ENCODE results near the gene PSRC1.
A peak's percentile ranks its signal among the peaks of the same experiment; 100 is the strongest.

The PSRC1 gene

GRCh38 chr1:109272021-109272799 is 10.7 kb downstream of the PSRC1 start:
- DNase-seq (ENCODE audit: low read depth): no peak

- DNase-seq (ENCODE audit: low read depth): no peak
Measured at GRCh38 chr1:109271458-109271857, 11.5 kb downstream of the PSRC1 start.

DNA sequence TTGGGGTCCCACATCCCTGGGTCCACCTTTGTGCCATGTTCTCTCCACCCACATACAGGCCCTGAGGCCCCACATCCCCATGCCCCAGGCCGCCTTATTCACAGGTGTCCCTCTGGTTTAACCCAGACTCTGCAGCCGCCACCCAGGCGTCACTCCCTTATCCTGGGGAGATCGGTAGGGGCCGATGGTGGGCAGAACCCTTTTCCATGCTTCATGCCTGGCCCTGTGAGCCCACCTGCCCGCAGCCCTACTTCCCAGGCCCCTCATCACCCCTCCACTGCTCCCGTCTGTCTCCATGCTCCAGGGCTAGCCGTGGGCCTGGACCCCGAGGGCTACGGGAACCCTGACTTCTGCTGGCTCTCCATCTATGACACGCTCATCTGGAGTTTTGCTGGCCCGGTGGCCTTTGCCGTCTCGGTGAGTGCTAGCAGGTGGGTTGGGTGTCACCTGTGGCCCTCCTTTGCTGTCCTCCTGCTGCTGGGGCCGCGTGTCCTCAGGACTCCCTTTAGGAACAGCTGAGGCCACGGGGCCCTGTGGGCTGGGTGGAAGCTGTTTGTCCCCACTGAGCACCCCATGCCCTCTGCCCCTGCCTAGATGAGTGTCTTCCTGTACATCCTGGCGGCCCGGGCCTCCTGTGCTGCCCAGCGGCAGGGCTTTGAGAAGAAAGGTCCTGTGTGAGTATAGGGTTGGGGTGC is 12.2 kb downstream of the PSRC1 start:
- no peak for DNase-seq (ENCODE audit: low read depth)

DNA sequence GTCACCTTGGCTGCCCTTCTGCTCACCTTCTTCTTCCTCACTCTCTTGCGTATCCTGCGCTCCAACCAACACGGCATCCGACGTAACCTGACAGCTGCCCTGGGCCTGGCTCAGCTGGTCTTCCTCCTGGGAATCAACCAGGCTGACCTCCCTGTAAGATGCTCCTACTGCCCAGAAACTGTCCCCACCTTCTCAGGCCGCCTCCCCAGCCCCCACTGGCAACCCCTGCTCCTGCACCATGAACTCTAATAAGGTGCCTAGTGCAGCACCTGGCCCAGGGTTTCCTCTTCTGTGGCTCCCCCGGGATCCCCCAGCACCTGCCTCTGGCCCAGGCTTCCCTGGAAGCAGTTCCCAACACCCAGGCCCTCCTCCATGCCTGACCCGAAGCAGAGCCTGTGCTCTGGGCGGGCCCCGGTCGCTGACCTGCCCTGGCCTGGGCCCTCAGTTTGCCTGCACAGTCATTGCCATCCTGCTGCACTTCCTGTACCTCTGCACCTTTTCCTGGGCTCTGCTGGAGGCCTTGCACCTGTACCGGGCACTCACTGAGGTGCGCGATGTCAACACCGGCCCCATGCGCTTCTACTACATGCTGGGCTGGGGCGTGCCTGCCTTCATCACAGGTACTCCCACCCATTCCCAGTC is 12.8 kb downstream of the PSRC1 start:
- DNase-seq (ENCODE audit: low read depth): no peak

DNA sequence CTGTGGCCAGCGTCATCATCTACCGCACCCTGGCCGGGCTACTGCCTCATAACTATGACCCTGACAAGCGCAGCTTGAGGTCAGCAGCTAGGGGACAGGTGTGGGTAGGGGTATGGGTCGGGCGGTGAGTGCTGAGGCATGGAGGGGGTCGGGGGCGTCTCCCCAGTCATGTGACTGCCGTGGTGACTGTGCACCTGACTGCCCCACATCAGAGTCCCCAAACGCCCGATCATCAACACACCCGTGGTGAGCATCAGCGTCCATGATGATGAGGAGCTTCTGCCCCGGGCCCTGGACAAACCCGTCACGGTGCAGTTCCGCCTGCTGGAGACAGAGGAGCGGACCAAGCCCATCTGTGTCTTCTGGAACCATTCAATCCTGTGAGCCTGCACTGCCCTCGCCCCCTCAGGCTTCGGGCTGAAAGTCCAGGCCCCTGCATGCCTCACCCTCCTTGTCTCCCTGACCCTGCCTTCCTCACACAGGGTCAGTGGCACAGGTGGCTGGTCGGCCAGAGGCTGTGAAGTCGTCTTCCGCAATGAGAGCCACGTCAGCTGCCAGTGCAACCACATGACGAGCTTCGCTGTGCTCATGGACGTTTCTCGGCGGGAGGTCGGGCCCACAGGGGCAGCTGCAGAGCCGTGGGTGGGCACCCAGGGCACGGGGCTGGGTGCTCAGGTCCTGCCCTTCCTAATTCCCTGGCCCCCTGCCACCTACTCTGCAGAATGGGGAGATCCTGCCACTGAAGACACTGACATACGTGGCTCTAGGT is 13.5 kb downstream of the PSRC1 start:
- DNase-seq (ENCODE audit: low read depth): no peak

GRCh38 chr1:109268431-109269211 is 14.3 kb downstream of the PSRC1 start:
- DNase-seq (ENCODE audit: low read depth): no peak

DNA sequence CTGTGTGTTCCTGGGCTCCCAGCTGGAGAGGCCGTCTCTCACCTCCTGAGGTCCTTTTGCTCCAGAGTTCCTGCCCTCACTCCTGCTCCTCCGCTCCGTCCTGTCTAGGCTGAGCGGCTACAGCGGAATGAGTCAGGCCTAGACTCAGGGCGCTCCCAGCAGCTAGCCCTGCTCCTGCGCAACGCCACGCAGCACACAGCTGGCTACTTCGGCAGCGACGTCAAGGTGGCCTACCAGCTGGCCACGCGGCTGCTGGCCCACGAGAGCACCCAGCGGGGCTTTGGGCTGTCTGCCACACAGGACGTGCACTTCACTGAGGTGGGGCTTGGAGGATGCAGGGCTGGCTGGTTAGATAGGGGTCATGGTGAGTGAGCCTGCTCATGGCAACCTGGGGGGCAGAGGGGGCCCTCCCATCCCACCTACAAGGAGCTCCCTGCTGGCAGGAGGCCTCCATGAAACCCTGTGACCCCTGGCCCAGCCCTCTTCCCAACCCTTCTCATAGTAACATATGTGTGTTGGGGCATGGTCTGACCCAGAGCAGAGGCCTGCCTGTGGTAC is 15.1 kb downstream of the PSRC1 start:
- no peak for DNase-seq (ENCODE audit: low read depth)

GRCh38 chr1:109266965-109267364 is 16.0 kb downstream of the PSRC1 start:
- no peak for DNase-seq (ENCODE audit: low read depth)

- DNase-seq (ENCODE audit: low read depth): no peak
Measured at GRCh38 chr1:109265741-109266330, 17.1 kb downstream of the PSRC1 start.

DNA sequence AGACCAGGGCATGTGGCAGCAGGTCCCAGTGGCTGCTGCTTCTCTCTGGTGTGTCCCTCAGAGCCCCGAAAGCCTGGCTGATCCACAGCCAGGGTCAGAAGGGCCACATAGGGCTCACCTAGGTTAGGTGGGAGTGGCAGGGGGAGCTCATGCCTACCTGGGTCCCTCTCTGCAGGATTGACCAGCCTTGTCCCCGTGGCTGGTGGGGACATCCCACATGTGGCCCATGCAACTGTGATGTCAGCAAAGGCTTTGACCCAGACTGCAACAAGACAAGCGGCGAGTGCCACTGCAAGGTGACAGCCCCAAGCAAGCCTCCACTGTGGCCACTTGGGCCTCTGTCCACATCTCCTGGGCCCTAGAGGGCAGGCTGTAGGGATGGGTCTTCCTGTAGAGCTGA is 17.9 kb downstream of the PSRC1 start:
- DNase-seq (ENCODE audit: low read depth): no peak

GRCh38 chr1:109264379-109264755 is 18.6 kb downstream of the PSRC1 start:
- no peak for DNase-seq (ENCODE audit: low read depth)

GRCh38 chr1:109263597-109264378 is 19.2 kb downstream of the PSRC1 start:
- DNase-seq (ENCODE audit: low read depth): peak; percentile 64

- no peak for DNase-seq (ENCODE audit: low read depth)
Measured at GRCh38 chr1:109263234-109263596, 19.7 kb downstream of the PSRC1 start.

DNA sequence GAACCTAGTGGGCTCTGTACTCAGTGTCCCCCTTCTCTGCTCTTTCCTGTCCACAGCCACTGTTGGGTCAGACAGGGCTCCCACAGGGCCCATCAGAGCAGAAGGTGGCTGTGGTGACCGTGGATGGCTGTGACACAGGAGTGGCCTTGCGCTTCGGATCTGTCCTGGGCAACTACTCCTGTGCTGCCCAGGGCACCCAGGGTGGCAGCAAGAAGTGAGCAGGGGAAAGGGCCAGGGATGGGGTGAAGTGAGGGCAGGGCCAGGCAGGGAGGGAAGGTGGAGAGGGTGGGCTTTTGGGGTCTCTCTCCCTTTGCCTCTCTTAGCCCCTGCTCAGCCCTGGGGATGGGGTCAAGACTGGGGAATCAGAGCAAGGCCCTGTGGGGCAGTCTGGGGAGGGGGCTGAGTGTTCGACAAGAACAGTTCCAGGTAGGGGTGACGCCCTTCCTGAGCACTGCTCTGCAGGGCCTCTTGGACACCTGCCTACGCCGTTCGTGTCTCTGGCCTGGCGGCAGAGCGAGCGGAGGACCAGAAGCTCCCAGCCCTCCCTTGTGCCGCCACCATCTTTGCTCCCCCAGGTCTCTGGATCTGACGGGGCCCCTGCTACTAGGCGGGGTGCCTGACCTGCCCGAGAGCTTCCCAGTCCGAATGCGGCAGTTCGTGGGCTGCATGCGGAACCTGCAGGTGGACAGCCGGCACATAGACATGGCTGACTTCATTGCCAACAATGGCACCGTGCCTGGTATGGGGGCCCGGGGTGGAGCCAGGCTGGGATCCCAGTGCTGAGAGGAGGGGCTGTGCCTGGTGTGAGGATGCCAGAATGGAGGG is 20.5 kb downstream of the PSRC1 start:
- DNase-seq (ENCODE audit: low read depth): no peak

GRCh38 chr1:109261578-109261977 is 21.4 kb downstream of the PSRC1 start:
- DNase-seq (ENCODE audit: low read depth): no peak

- DNase-seq (ENCODE audit: low read depth): no peak
Measured at GRCh38 chr1:109261006-109261405, 21.9 kb downstream of the PSRC1 start.

GRCh38 chr1:109259674-109260557 is 23.0 kb downstream of the PSRC1 start:
- no peak for DNase-seq (ENCODE audit: low read depth)

Data from activated T-helper 9 cell treated with anti-CD3 and anti-CD28 coated beads, Interleukin-2, amount 50 U/mL, for 16 hours (primary cell).